Smooth muscle cell (in vitro differentiated cells): ENCODE measurements around the gene MINK1. TPM values are rescaled to one million over a fixed set of nuclear protein-coding genes. Genes with fewer than 3 reads are reported as not detected.
A peak's percentile ranks its signal among the peaks of the same experiment; 100 is the strongest.

Source experiments
- DNase-seq: peaks from one replicate; lab custom pipeline; 2025; ENCODE audit not compliant: unreplicated experiment; lab: John Stamatoyannopoulos, UW
- H2AFZ ChIP-seq: fragments of 200-600 bp; sonication (generic); 2 replicates; pipeline ENCODE4 v1.6.0; 2016; ENCODE audit warnings: antibody characterized with exemption, low read depth, mild to moderate bottlenecking
- H3F3A ChIP-seq: fragments of 200-600 bp; sonication (generic); 2 replicates; pipeline ENCODE4 v1.6.0; 2017; ENCODE audit warnings: antibody characterized with exemption, low read depth
- H3K27ac ChIP-seq: fragments of 200-600 bp; sonication (generic); 2 replicates; pipeline ENCODE4 v1.5.1; 2016; ENCODE audit warnings: low read depth, mild to moderate bottlenecking
- H3K27me3 ChIP-seq: fragments of 200-600 bp; sonication (generic); 2 replicates; pipeline ENCODE4 v1.6.1; 2016; ENCODE audit warnings: low read depth, mild to moderate bottlenecking
- H3K36me3 ChIP-seq: fragments of 200-600 bp; sonication (generic); 2 replicates; pipeline ENCODE4 v1.5.1; 2016; ENCODE audit warnings: low read depth
- H3K4me1 ChIP-seq: fragments of 200-600 bp; sonication (generic); 2 replicates; pipeline ENCODE4 v1.5.1; 2016; ENCODE audit warnings: low read depth
- H3K4me2 ChIP-seq: fragments of 200-600 bp; sonication (generic); 2 replicates; pipeline ENCODE4 v1.6.0; 2016; ENCODE audit warnings: mild to moderate bottlenecking
- H3K4me3 ChIP-seq: fragments of 200-600 bp; sonication (generic); 2 replicates; pipeline ENCODE4 v1.5.1; 2016; ENCODE audit warnings: mild to moderate bottlenecking
- H3K79me2 ChIP-seq: fragments of 200-600 bp; sonication (generic); 2 replicates; pipeline ENCODE4 v1.6.0; 2016; ENCODE audit warnings: low read depth, mild to moderate bottlenecking
- H3K9ac ChIP-seq: fragments of 200-600 bp; sonication (generic); 2 replicates; pipeline ENCODE4 v1.6.0; 2016; ENCODE audit warnings: low read depth
- H3K9me3 ChIP-seq: fragments of 200-600 bp; sonication (generic); replicated peaks from 2 replicates; pipeline ENCODE4 v1.5.1; 2016; ENCODE audit warnings: low read depth
- H4K20me1 ChIP-seq: fragments of 200-600 bp; sonication (generic); 2 replicates; pipeline ENCODE4 v1.6.0; 2016; ENCODE audit warnings: low read depth
- CTCF ChIP-seq: fragments of 200-600 bp; sonication (generic); IDR thresholded peaks from 2 replicates; pipeline ENCODE4 v1.5.1; 2017; ENCODE audit warnings: borderline replicate concordance, mild to moderate bottlenecking, antibody characterized with exemption; ENCODE audit not compliant: insufficient read depth, poor library complexity, severe bottlenecking
- WGBS: methylation state at CpG from one replicate; pipeline ENCODE4 v1.1.7; 2016; ENCODE audit warnings: low lambda C conversion rate; 5-methylcytosine and 5-hydroxymethylcytosine counted together
- polyA plus RNA-seq: library from polyadenylated mRNA; unstranded; fragments of >200 nt; fragmentation: Nextera tagmentation; extraction: Ambion mirVana; gene quantifications from 2 replicates; pipeline ENCODE4 v1.2.1, GENCODE V29; 2016
- total RNA-seq: library from RNA; depleted of rRNA; stranded (reverse); fragments of >200 nt; gene quantifications from 2 replicates; pipeline ENCODE4 v1.2.3, GENCODE V29; 2014

MINK1 gene
- total and polyA plus RNA-seq, 2 experiments from 2014 or later: 26.6 to 26.8 TPM

- Histone ChIP-seq H3K27me3 (no peaks in the 10 kb centered on the region), H3K27ac (no peak overlapping the region), H3K9me3 (no peaks in the 10 kb centered on the region), H4K20me1 (no peaks in the 10 kb centered on the region), H3K4me2 (no peak overlapping the region), H2AFZ (no peak overlapping the region), H3K79me2 (no peaks in the 10 kb centered on the region), H3K4me3 (no peak overlapping the region), H3K4me1 (no peaks in the 10 kb centered on the region), H3F3A (peaks cover 8% of the 10 kb centered on the region), H3K36me3 (no peaks in the 10 kb centered on the region), H3K9ac (no peak overlapping the region)
- WGBS: 91% methylated on average over 4 of the region's 5 CpGs
- no peak for DNase-seq
- no peak for TF ChIP-seq CTCF
Measured at GRCh38 chr17:4897785-4898184, 64.6 kb downstream of the MINK1 start.

- no peaks in the 10 kb centered on the region for H4K20me1 ChIP-seq
- TF ChIP-seq CTCF: no peak
Measured at GRCh38 chr17:4898351-4898750, 65.2 kb downstream of the MINK1 start.

GRCh38 chr17:4898927-4899326, 65.8 kb downstream of the MINK1 start:
- peak overlapping the region; percentile 82 for H3K4me2 ChIP-seq
- peak overlapping the region; percentile 75 for H3K27ac ChIP-seq
- no peak overlapping the region for H2AFZ ChIP-seq
- TF ChIP-seq CTCF: no peak
- no peaks in the 10 kb centered on the region for H3K27me3 ChIP-seq
- H3K4me1 ChIP-seq: no peaks in the 10 kb centered on the region
- peak overlapping the region; percentile 65 for H3K4me3 ChIP-seq
- H3F3A ChIP-seq: peaks cover 8% of the 10 kb centered on the region
- H4K20me1 ChIP-seq: no peaks in the 10 kb centered on the region
- WGBS: 49% methylated on average over 15 of the region's 34 CpGs
- no peaks in the 10 kb centered on the region for H3K79me2 ChIP-seq
- DNase-seq: no peak
- H3K9ac ChIP-seq: peak overlapping the region; percentile 88
- no peaks in the 10 kb centered on the region for H3K9me3 ChIP-seq
- H3K36me3 ChIP-seq: no peaks in the 10 kb centered on the region

More at GRCh38 chr17:4898351-4898750, 65.2 kb downstream of the MINK1 start:
- H3K36me3 ChIP-seq: no peaks in the 10 kb centered on the region
- no peaks in the 10 kb centered on the region for H3K4me1 ChIP-seq
- no peaks in the 10 kb centered on the region for H3K27me3 ChIP-seq
- H3K79me2 ChIP-seq: no peaks in the 10 kb centered on the region
- peak overlapping the region; percentile 82 for H3K4me2 ChIP-seq
- no peaks in the 10 kb centered on the region for H3K9me3 ChIP-seq
- H3K9ac ChIP-seq: peak overlapping the region; percentile 88
- peak overlapping the region; percentile 75 for H3K27ac ChIP-seq
- 95% methylated on average over 8 of the region's 8 CpGs for WGBS
- H3K4me3 ChIP-seq: peak overlapping the region; percentile 65
- DNase-seq: no peak
- H3F3A ChIP-seq: peaks cover 8% of the 10 kb centered on the region
- no peak overlapping the region for H2AFZ ChIP-seq

- Histone ChIP-seq H3F3A (peaks cover 8% of the 10 kb centered on the region), H3K4me1 (no peaks in the 10 kb centered on the region), H3K9ac (peak within 1 kb of the TSS; percentile 88), H3K27me3 (no peaks in the 10 kb centered on the region), H3K79me2 (no peaks in the 10 kb centered on the region), H2AFZ (no peak within 1 kb of the TSS), H3K9me3 (no peaks in the 10 kb centered on the region), H3K36me3 (no peaks in the 10 kb centered on the region), H3K4me2 (peak within 1 kb of the TSS; percentile 82), H4K20me1 (no peaks in the 10 kb centered on the region), H3K4me3 (peak within 1 kb of the TSS; percentile 65), H3K27ac (peak within 1 kb of the TSS; percentile 75)
- peak; percentile 43 for DNase-seq
- WGBS: 28% methylated on average over 40 of the region's 60 CpGs
- no peak for TF ChIP-seq CTCF
Measured at GRCh38 chr17:4899341-4900230, 66.4 kb downstream of the MINK1 start, which contains the start of gene C17orf107. TSS of gene C17orf107 (plus strand) at chr17:4899536. CDS start at chr17:4899763, 227 bp downstream.
